WERI-Rb-1 (cell line): ENCODE results near the gene ALG3.

Experiments used
- DNase-seq: peaks from one replicate; pipeline ENCODE4 v3.0.0-alpha.2; 2020
- H3K27ac ChIP-seq: fragments of 250-450 bp; sonication (Bioruptor Pico); 2 replicates; pipeline ENCODE4 v1.5.1; 2020; ENCODE audit warnings: mild to moderate bottlenecking, moderate library complexity
- H3K27me3 ChIP-seq: fragments of 250-450 bp; sonication (Bioruptor Pico); 2 replicates; pipeline ENCODE4 v1.5.1; 2021; ENCODE audit warnings: mild to moderate bottlenecking, low read depth, moderate library complexity; ENCODE audit not compliant: insufficient read depth, severe bottlenecking
- H3K36me3 ChIP-seq: fragments of 250-450 bp; sonication (Bioruptor Pico); 2 replicates; pipeline ENCODE4 v1.5.1; 2020; ENCODE audit warnings: mild to moderate bottlenecking, moderate library complexity
- H3K4me3 ChIP-seq: 2 replicates; pipeline ENCODE4 v1.5.1; 2011; ENCODE audit warnings: low read depth, mild to moderate bottlenecking, control low read depth, low read length
- H3K9me3 ChIP-seq: fragments of 250-450 bp; sonication (Bioruptor Pico); 2 replicates; pipeline ENCODE4 v1.5.1; 2021; ENCODE audit warnings: mild to moderate bottlenecking, moderate library complexity; ENCODE audit not compliant: severe bottlenecking
- CTCF ChIP-seq: IDR thresholded peaks from 2 replicates; pipeline ENCODE4 v1.5.1; 2011; ENCODE audit warnings: low read depth, mild to moderate bottlenecking, control low read depth, inconsistent platforms, low read length

ALG3 gene

GRCh38 chr3:184257083-184257915 lies 8.5 kb upstream of the ALG3 start:
- Histone ChIP-seq H3K27me3 (peaks cover 24% of the 10 kb centered on the region), H3K27ac (no peak overlapping the region), H3K36me3 (no peaks in the 10 kb centered on the region), H3K4me3 (no peak overlapping the region), H3K9me3 (no peaks in the 10 kb centered on the region)
- DNase-seq: no peak
- no peak for TF ChIP-seq CTCF

- no peak for TF ChIP-seq CTCF
- Histone ChIP-seq H3K4me3 (no peak overlapping the region), H3K27ac (no peak overlapping the region), H3K36me3 (no peaks in the 10 kb centered on the region), H3K9me3 (no peaks in the 10 kb centered on the region), H3K27me3 (peaks cover 18% of the 10 kb centered on the region)
- peak; percentile 84 for DNase-seq
Measured at GRCh38 chr3:184255291-184256039, 6.7 kb upstream of the ALG3 start.

GRCh38 chr3:184250167-184250828 lies 1.5 kb upstream of the ALG3 start:
- H3K27ac ChIP-seq: peak overlapping the region; percentile 86
- no peaks in the 10 kb centered on the region; the same call in 1 of the 2 replicates for H3K36me3 ChIP-seq
- H3K9me3 ChIP-seq: no peaks in the 10 kb centered on the region
- TF ChIP-seq CTCF: peak; percentile 90
- peak overlapping the region; percentile 60 for H3K4me3 ChIP-seq
- peak; percentile 93 for DNase-seq
- no peaks in the 10 kb centered on the region for H3K27me3 ChIP-seq

- peak within 1 kb of the TSS; percentile 60 for H3K4me3 ChIP-seq
- no peaks in the 10 kb centered on the region for H3K9me3 ChIP-seq
- peak; percentile 52 for TF ChIP-seq CTCF
- peak within 1 kb of the TSS; percentile 86 for H3K27ac ChIP-seq
- no peaks in the 10 kb centered on the region for H3K27me3 ChIP-seq
- H3K36me3 ChIP-seq: peaks cover 3% of the 10 kb centered on the region; the same call in 1 of the 2 replicates
- peak; percentile 98 for DNase-seq
Measured at GRCh38 chr3:184249412-184250166, 827 bp upstream of the ALG3 start, which contains the start of gene EEF1AKMT4. Gene EEF1AKMT4, plus strand, starts transcription at chr3:184249672. Its CDS starts 23 bp downstream, at chr3:184249695.

GRCh38 chr3:184242297-184242685 lies 6.5 kb downstream of the ALG3 start:
- H3K27ac ChIP-seq: no peak overlapping the region
- H3K27me3 ChIP-seq: no peaks in the 10 kb centered on the region
- peaks cover 30% of the 10 kb centered on the region for H3K36me3 ChIP-seq
- TF ChIP-seq CTCF: no peak
- H3K4me3 ChIP-seq: no peak overlapping the region
- DNase-seq: no peak
- H3K9me3 ChIP-seq: no peaks in the 10 kb centered on the region
